Measurements from ENCODE around the gene GBE1.

The GBE1 gene

GRCh38 chr3:81742581-81742980 is 18.9 kb downstream of the GBE1 start:
- TF ChIP-seq CTCF (conservative IDR thresholded peaks at IDR 0.05; ENCODE audit: low read depth, low read length) = no peak
- H3K4me3 ChIP-seq (ENCODE audit: low read length) = no peak overlapping the region
- no peak for DNase-seq (ENCODE audit: low read depth)

- no peak for TF ChIP-seq CTCF (conservative IDR thresholded peaks at IDR 0.05; ENCODE audit: low read depth, low read length)
- no peak overlapping the region for H3K4me3 ChIP-seq (ENCODE audit: low read length)
- DNase-seq (ENCODE audit: low read depth) = no peak
Measured at GRCh38 chr3:81741216-81741615, 20.2 kb downstream of the GBE1 start.

- H3K4me3 ChIP-seq (ENCODE audit: low read length) = no peak overlapping the region
- TF ChIP-seq CTCF (conservative IDR thresholded peaks at IDR 0.05; ENCODE audit: low read depth, low read length) = no peak
Measured at GRCh38 chr3:81740731-81741130, 20.7 kb downstream of the GBE1 start.

GRCh38 chr3:81735334-81735733 is 26.1 kb downstream of the GBE1 start:
- DNase-seq (ENCODE audit: low read depth) = no peak
- TF ChIP-seq CTCF (conservative IDR thresholded peaks at IDR 0.05; ENCODE audit: low read depth, low read length) = no peak
- H3K4me3 ChIP-seq (ENCODE audit: low read length) = no peak overlapping the region

More at GRCh38 chr3:81740731-81741130, 20.7 kb downstream of the GBE1 start:
- no peak for DNase-seq (ENCODE audit: low read depth)

GRCh38 chr3:81734742-81735141 is 26.7 kb downstream of the GBE1 start:
- no peak for DNase-seq (ENCODE audit: low read depth)
- H3K4me3 ChIP-seq (ENCODE audit: low read length) = no peak overlapping the region
- TF ChIP-seq CTCF (conservative IDR thresholded peaks at IDR 0.05; ENCODE audit: low read depth, low read length) = no peak

GRCh38 chr3:81732642-81733041 is 28.8 kb downstream of the GBE1 start:
- no peak for TF ChIP-seq CTCF (conservative IDR thresholded peaks at IDR 0.05; ENCODE audit: low read depth, low read length)
- no peak for DNase-seq (ENCODE audit: low read depth)
- no peak overlapping the region for H3K4me3 ChIP-seq (ENCODE audit: low read length)

- no peak for TF ChIP-seq CTCF (conservative IDR thresholded peaks at IDR 0.05; ENCODE audit: low read depth, low read length)
- H3K4me3 ChIP-seq (ENCODE audit: low read length) = no peak overlapping the region
- no peak for DNase-seq (ENCODE audit: low read depth)
Measured at GRCh38 chr3:81728766-81729544, 32.5 kb downstream of the GBE1 start.

Measured in retinal pigment epithelial cell (primary cell).